ENCODE measurements around the gene MERTK.

The MERTK gene

GRCh38 chr2:111981666-111982065 lies 83.3 kb downstream of the MERTK start:
- no peak for DNase-seq

DNA sequence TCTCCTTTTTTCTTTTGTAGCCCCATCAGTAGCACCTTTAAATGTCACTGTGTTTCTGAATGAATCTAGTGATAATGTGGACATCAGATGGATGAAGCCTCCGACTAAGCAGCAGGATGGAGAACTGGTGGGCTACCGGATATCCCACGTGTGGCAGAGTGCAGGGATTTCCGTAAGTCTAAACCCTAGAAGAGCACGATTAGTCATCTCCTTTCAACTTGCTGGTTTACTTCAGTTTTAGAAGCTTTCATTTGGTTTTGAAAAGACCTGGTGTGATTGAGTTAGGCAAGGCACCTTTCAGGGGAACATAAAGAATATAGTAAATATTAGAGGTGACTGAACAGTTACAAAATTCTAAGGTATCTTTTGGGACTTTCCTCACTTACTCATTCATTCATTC lies 84.4 kb downstream of the MERTK start:
- DNase-seq: no peak

DNA sequence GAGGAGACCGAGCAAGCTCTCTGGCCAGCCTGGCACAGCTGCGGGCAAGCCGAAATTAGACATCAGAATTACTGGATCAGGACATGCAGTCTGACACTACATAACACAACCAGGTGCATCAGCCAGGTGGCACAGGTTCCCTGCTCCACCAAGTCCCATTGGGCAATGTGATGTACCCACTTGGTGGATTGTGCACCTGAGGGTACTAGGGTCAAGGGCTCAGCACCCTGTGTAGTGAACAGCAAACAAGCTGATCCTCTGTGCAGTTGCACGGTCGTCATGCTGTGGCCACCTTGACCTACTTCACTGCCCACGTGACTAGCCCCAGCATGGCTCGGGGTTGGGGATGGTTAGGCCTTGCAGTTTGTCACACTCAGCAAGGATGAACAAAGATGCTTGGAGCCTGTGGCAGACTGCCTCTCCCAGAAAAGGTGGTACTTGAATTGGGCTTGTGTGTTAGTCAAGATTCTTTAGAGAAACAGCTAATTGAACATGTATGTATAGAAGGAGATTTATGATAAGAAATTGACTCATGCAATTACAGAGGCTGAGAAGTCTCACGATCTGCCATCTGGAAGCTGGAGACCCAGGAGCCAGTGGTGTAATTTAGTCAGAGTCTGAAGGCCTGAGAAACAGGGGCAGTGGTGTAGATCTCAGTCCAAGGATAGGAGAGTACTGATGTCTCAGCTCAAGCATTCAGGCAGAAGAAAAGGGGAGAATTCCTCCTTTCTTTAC lies 85.2 kb downstream of the MERTK start:
- DNase-seq: no peak

- DNase-seq: no peak
Measured at GRCh38 chr2:111984213-111984604, 85.8 kb downstream of the MERTK start.

- DNase-seq: no peak
Measured at GRCh38 chr2:111985514-111985913, 87.1 kb downstream of the MERTK start.

- DNase-seq: no peak
Measured at GRCh38 chr2:111986116-111986900, 87.9 kb downstream of the MERTK start.

DNA sequence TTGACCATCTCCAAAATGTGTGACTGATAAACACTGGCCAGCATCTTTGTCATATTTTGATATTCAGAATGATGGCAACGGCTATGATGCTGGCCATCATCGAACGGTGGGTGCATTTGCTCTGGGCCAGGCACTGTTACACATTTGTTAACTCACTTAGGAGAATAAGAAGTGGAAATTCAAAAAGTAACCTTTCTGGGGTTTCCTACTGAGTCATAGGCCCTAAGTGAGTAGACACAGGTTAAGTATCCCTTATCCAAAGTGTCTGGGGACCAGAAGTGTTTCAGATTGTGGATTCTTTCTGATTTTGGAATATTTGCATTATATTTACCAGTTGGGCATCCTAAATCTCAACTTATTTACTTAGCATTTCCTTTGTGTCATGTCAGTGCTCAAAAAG lies 92.0 kb downstream of the MERTK start:
- DNase-seq: no peak

- DNase-seq: no peak
Measured at GRCh38 chr2:111990856-111991255, 92.4 kb downstream of the MERTK start.

GRCh38 chr2:111994042-111994441 lies 95.6 kb downstream of the MERTK start:
- no peak for DNase-seq

DNA sequence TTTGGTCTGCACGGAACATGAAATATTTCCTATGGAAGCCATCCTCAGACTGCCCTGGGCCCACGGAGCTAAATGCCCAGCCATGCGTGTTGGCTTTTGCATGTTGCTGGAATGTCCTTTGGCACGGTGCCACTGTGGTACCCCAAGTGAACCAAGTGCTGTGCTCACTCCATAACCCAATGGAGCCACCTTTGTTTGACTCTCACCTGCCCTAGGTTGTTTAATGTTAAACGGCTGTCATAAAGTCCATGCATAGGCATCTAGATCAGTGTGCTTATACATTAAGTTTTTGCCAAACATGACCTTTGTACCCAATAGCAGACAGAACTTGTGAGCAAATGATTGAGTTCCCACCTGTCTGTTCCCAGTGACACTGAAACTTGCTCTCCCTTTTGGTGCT lies 96.7 kb downstream of the MERTK start:
- DNase-seq: no peak

DNA sequence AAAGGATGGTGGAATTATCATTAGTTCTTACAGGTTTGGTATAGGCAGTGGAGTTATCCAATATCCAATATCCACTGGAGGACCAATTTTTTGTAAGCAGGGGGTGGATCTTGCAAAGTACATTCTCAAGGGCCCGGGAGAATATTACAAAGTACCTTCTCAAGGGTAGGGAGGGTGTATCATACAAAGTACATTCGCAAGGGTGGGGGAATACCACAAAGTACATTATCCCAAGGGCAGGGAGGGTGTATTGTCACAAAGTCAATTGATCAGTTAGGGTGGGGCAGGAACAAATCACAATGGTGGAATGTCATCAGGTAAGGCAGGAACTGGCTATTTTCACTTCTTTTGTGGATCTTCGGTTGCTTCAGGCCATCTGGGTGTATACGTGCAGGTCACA lies 101.4 kb downstream of the MERTK start:
- no peak for DNase-seq

GRCh38 chr2:112000399-112001135 lies 102.2 kb downstream of the MERTK start:
- no peak for DNase-seq

DNA sequence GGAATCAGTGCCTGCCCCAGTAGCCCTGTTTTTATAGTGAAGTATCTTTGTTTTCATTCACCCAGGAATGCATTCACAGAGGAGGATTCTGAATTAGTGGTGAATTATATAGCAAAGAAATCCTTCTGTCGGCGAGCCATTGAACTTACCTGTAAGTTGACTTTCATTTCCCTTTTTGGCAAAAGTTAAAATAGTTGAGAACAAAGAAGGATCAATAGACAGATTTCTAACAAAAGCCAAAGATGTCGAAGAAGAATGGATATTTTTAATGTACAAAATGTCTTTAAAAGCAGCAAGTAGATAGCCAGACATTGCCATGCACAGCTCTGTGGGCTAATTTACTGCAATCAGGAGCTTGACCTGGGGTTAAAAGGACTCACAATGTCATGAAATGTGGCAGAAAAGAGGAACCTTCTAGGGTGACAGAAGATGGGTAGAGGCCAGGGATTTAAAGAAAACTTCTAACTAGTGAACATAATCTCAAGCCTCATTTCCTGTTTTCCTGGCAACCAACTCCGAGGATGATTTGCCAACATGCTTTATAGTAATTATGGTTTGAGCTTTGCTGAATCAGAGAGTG lies 102.8 kb downstream of the MERTK start:
- no peak for DNase-seq

- no peak for DNase-seq
Measured at GRCh38 chr2:112001942-112002341, 103.5 kb downstream of the MERTK start.

DNA sequence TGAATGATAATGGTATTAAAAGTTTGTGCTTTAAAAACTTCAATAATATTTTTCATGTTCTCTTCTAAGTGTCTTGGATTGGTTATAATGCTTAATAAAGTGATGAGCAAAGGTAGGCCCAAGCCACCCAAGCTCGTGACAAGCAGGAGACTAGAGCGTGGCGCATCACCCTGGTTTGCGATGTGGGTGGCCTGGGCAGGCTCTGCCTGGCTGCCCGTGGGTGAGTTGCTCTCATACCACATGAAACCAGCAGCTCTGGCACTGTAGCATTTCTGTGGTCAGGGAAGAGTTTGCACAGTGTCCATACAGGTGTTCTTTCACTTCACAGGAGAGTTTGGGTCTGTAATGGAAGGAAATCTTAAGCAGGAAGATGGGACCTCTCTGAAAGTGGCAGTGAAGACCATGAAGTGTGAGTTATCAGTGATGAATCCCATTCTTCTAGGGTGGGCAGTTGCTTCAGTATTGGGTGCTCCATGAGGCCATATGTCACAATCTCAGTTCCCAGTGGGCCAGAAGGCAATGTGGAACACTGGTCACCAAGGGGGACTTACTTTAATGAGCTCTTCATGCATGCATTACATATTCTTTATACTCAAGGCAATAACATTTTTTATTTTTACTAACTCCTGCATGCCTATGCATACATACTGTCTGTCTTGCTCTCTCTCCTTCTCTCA lies 105.3 kb downstream of the MERTK start:
- no peak for DNase-seq

GRCh38 chr2:112004253-112004645 lies 105.8 kb downstream of the MERTK start:
- DNase-seq: no peak

GRCh38 chr2:112005406-112006075 lies 107.1 kb downstream of the MERTK start:
- DNase-seq: no peak

GRCh38 chr2:112006076-112006410 lies 107.6 kb downstream of the MERTK start:
- no peak for DNase-seq

DNA sequence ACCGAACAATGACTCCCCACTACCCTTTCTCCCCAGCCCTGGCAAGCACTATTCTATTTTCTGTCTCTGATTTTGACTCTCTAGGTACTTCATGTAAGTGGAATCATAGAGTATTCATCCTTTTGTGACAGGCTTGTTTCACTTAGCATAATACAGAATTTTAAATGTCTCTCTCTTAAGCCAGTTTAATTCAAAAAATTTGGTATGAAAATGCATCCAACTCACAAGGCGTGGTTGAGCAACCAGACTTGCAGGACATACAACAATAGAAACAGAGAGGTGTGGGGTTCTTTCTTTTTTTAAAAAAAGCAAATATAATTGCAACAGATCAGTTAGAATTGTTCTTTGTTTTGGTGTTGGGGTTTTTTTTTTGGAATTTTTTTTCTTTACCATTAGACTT lies 109.1 kb downstream of the MERTK start:
- DNase-seq: no peak

- DNase-seq: no peak
Measured at GRCh38 chr2:112008910-112009485, 110.6 kb downstream of the MERTK start.

- DNase-seq: no peak
Measured at GRCh38 chr2:112010751-112011150, 112.3 kb downstream of the MERTK start.

DNA sequence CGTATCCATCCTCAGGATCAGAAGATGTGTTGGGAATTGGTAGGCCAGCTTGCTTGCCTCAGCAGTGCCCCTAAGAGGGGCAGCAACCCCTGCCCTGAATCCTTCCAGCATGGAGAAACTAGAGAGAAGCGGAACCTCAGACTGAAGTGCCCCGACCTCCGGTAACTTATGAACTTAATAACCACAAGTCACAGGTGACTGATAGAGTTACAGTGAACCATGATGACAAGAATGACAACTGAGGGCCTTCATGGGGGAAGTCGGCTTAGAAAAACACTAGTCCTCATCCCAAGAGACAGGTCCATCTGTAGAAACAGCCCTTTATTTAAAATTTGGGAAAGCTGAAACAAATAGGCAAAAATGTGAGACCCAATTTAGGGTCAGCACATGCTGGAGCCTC lies 114.1 kb downstream of the MERTK start:
- no peak for DNase-seq
